Kidney capillary endothelial cell (primary cell): Measurements from ENCODE around the gene ZG16.
"Not testable (repeated sequence)": the region's sequence is repeated elsewhere in the genome, so short reads cannot be mapped to it uniquely, and the experiment has no call there.

Source experiments
- DNase-seq: peaks from one replicate; pipeline ENCODE4 v3.0.0-alpha.2; 2018; ENCODE audit warnings: low spot score

ZG16 gene

GRCh38 chr16:29777576-29778350 lies at the start of gene ZG16:
ZG16 (plus strand) TSS chr16:29778256; CDS start chr16:29779267, 1,011 bp downstream.
- DNase-seq: no peak

- DNase-seq: peak; percentile 24
Measured at GRCh38 chr16:29729116-29729521, 48.9 kb upstream of the ZG16 start.

GRCh38 chr16:29730649-29731048 lies 47.4 kb upstream of the ZG16 start:
- no peak for DNase-seq

GRCh38 chr16:29731768-29732601 lies 46.1 kb upstream of the ZG16 start:
- DNase-seq: not testable (repeated sequence)

- DNase-seq: no peak
Measured at GRCh38 chr16:29734786-29735185, 43.3 kb upstream of the ZG16 start.

GRCh38 chr16:29736112-29736511 lies 41.9 kb upstream of the ZG16 start:
- no peak for DNase-seq

GRCh38 chr16:29736764-29737163 lies 41.3 kb upstream of the ZG16 start:
- no peak for DNase-seq

GRCh38 chr16:29737713-29738112 lies 40.3 kb upstream of the ZG16 start:
- no peak for DNase-seq

- no peak for DNase-seq
Measured at GRCh38 chr16:29738514-29738913, 39.5 kb upstream of the ZG16 start.

GRCh38 chr16:29739927-29740629 lies 38.0 kb upstream of the ZG16 start:
- not testable (repeated sequence) for DNase-seq

GRCh38 chr16:29740630-29741015 lies 37.4 kb upstream of the ZG16 start:
- DNase-seq: not testable (repeated sequence)

GRCh38 chr16:29742683-29743275 lies 35.3 kb upstream of the ZG16 start:
- no peak for DNase-seq

GRCh38 chr16:29743475-29743826 lies 34.6 kb upstream of the ZG16 start:
- no peak for DNase-seq

GRCh38 chr16:29743827-29744531 lies 34.1 kb upstream of the ZG16 start:
- no peak for DNase-seq

GRCh38 chr16:29744541-29745101 lies 33.4 kb upstream of the ZG16 start:
- DNase-seq: no peak

- no peak for DNase-seq
Measured at GRCh38 chr16:29745121-29745852, 32.8 kb upstream of the ZG16 start.

- DNase-seq: no peak
Measured at GRCh38 chr16:29745853-29746345, 32.2 kb upstream of the ZG16 start, which contains the start of gene C16orf54. C16orf54 (minus strand) TSS chr16:29745990; CDS start chr16:29744951, 1,039 bp downstream.

GRCh38 chr16:29746518-29746917 lies 31.5 kb upstream of the ZG16 start:
- not testable (repeated sequence) for DNase-seq

- DNase-seq: no peak
Measured at GRCh38 chr16:29747947-29748759, 29.9 kb upstream of the ZG16 start.
